HCT116 (cell line): ENCODE results near the gene LIN52. TPM values are rescaled to one million over a fixed set of nuclear protein-coding genes. Genes with fewer than 3 reads are reported as not detected.

Source experiments
- ATAC-seq: fragments of 200-7000 bp; cut with Tn5 transposase; 2 replicates; pipeline ENCODE4 v1.9.1; 2020; ENCODE audit warnings: mild to moderate bottlenecking, moderate library complexity
- BruUV-seq: library from RNA; stranded (reverse); fragments of 400-500 nt; replicated peaks from 2 replicates; lab custom pipeline; 2021; lab: Mats Ljungman, UMichigan
- CTCF ChIA-PET: fragments of 300-600 bp; sonication (Branson Sonifier 250); formaldehyde crosslinking; loops from one replicate; lab custom pipeline; 2021; ENCODE audit warnings: antibody characterized with exemption; lab: Charles Lee
- POLR2A ChIA-PET: fragments of 300-600, 350-600 bp; sonication (Branson Sonifier 250); formaldehyde crosslinking; loops from one replicate; lab custom pipeline; 2021; ENCODE audit warnings: antibody characterized with exemption; lab: Charles Lee
- RAD21 ChIA-PET, 2 experiments: fragments of 300-600 bp; sonication (Branson Sonifier 250); formaldehyde crosslinking; loops; one replicate each; lab custom pipeline; 2023; ENCODE audit warnings: low total read pairs in 2 of 2; ENCODE audit not compliant: uncharacterized antibody in 2 of 2, unreplicated experiment in 2 of 2, low non-redundant PET in 1 of 2; lab: Charles Lee
- DNase-seq: peaks from one replicate; pipeline ENCODE4 v3.0.0-alpha.2; 2010; ENCODE audit warnings: low read depth, low spot score
- H2AFZ ChIP-seq: fragments of 200-600 bp; shearing (Covaris generic), sonication (generic); 2 replicates; pipeline ENCODE4 v1.6.1; 2017; ENCODE audit warnings: low read depth, mixed run types, mixed read lengths, antibody characterized with exemption, low read length; ENCODE audit not compliant: poor library complexity, severe bottlenecking
- H3K27ac ChIP-seq: 2 replicates; pipeline ENCODE4 v1.5.1; 2012; ENCODE audit warnings: low read depth, low read length
- H3K27me3 ChIP-seq: fragments of 200-600 bp; sonication (generic); 2 replicates; pipeline ENCODE4 v1.6.1; 2016; ENCODE audit warnings: mixed run types, low read length, mixed read lengths; ENCODE audit not compliant: insufficient read depth
- H3K36me3 ChIP-seq, 2 experiments: fragments of 200-500 bp in 1 of 2; fragments of 200-600 bp in 1 of 2; sonication (Bioruptor generic) in 1 of 2; sonication (generic) in 1 of 2; 2 replicates each; pipeline versions ENCODE4 v1.5.1 to v1.6.1; 2014 to 2016; ENCODE audit warnings: low read length in 2 of 2, inconsistent platforms in 1 of 2, mixed read lengths in 1 of 2, mixed run types in 1 of 2; ENCODE audit not compliant: insufficient read depth in 2 of 2, control insufficient read depth in 1 of 2
- H3K4me1 ChIP-seq, 2 experiments: fragments of 200-600 bp in 1 of 2; sonication (generic) in 1 of 2; 2 replicates each; pipeline versions ENCODE4 v1.5.1 to v1.6.1; 2012 to 2017; ENCODE audit warnings: low read length in 2 of 2, inconsistent platforms in 1 of 2, mild to moderate bottlenecking in 1 of 2, mixed read lengths in 1 of 2, mixed run types in 1 of 2, moderate library complexity in 1 of 2; ENCODE audit not compliant: insufficient read depth in 2 of 2, control insufficient read depth in 1 of 2
- H3K4me2 ChIP-seq: fragments of 200-600 bp; sonication (generic); 2 replicates; pipeline ENCODE4 v1.6.1; 2017; ENCODE audit warnings: mixed run types, low read length, mixed read lengths
- H3K4me3 ChIP-seq, 2 experiments: fragments of 200-600 bp in 1 of 2; sonication (generic) in 1 of 2; replicated peaks in 1 of 2; 2 replicates each; pipeline ENCODE4 v1.5.1; 2011 to 2016; ENCODE audit warnings: low read length in 2 of 2, control low read depth in 1 of 2, low read depth in 1 of 2, mild to moderate bottlenecking in 1 of 2, mixed read lengths in 1 of 2, mixed run types in 1 of 2
- H3K79me2 ChIP-seq: fragments of 200-600 bp; sonication (generic); 2 replicates; pipeline ENCODE4 v1.6.1; 2017; ENCODE audit warnings: mild to moderate bottlenecking, mixed run types, low read length, moderate library complexity, mixed read lengths; ENCODE audit not compliant: insufficient read depth
- H3K9ac ChIP-seq: fragments of 200-600 bp; sonication (generic); 2 replicates; pipeline ENCODE4 v1.6.1; 2016; ENCODE audit warnings: low read length, mixed read lengths
- H3K9me2 ChIP-seq: fragments of 200-600 bp; sonication (generic), shearing (Covaris generic); 2 replicates; pipeline ENCODE4 v1.6.1; 2017; ENCODE audit warnings: mixed run types, mild to moderate bottlenecking, moderate library complexity; ENCODE audit not compliant: insufficient read depth
- H3K9me3 ChIP-seq, 2 experiments: fragments of 200-500 bp in 1 of 2; fragments of 200-600 bp in 1 of 2; sonication (Bioruptor generic) in 1 of 2; sonication (generic) in 1 of 2; 2 replicates each; pipeline ENCODE4 v1.6.1; 2014 to 2017; ENCODE audit warnings: low read length in 2 of 2, mixed read lengths in 2 of 2, inconsistent platforms in 1 of 2, low read depth in 1 of 2, mild to moderate bottlenecking in 1 of 2, mixed run types in 1 of 2, moderate library complexity in 1 of 2; ENCODE audit not compliant: control insufficient read depth in 1 of 2, insufficient read depth in 1 of 2
- H4K20me1 ChIP-seq: fragments of 200-600 bp; sonication (generic), shearing (Covaris generic); 2 replicates; pipeline ENCODE4 v1.6.1; 2017; ENCODE audit warnings: mixed run types, mild to moderate bottlenecking, moderate library complexity; ENCODE audit not compliant: insufficient read depth
- ATF3 ChIP-seq: IDR thresholded peaks from 2 replicates; pipeline ENCODE4 v1.6.1; 2012
- EGR1 ChIP-seq: IDR thresholded peaks from 2 replicates; pipeline ENCODE4 v1.6.1; 2012; ENCODE audit warnings: low read depth
- EZH2 ChIP-seq: fragments of 200-600 bp; sonication (generic); IDR thresholded peaks from 2 replicates; pipeline ENCODE4 v1.6.1; 2017; ENCODE audit warnings: antibody characterized with exemption, mixed run types
- FOSL1 ChIP-seq: IDR thresholded peaks from 2 replicates; pipeline ENCODE4 v1.6.1; 2012; ENCODE audit warnings: low read depth
- JUND ChIP-seq: IDR thresholded peaks from 2 replicates; pipeline ENCODE4 v1.6.1; 2012
- POLR2A ChIP-seq: IDR thresholded peaks from 2 replicates; pipeline ENCODE4 v1.7.0; 2011; ENCODE audit warnings: borderline replicate concordance; ENCODE audit not compliant: insufficient read depth, insufficient read length; ENCODE audit errors: extremely low read depth
- POLR2AphosphoS5 ChIP-seq: IDR thresholded peaks from 2 replicates; pipeline ENCODE4 v1.6.1; 2011; ENCODE audit warnings: mild to moderate bottlenecking, low read depth, low read length, moderate library complexity
- RAD21 ChIP-seq: IDR thresholded peaks from 2 replicates; pipeline ENCODE4 v1.6.1; 2012; ENCODE audit warnings: low read depth, mild to moderate bottlenecking
- REST ChIP-seq: IDR thresholded peaks from 2 replicates; pipeline ENCODE4 v1.6.1; 2012; ENCODE audit warnings: low read depth
- SP1 ChIP-seq: IDR thresholded peaks from 2 replicates; pipeline ENCODE4 v1.6.1; 2012; ENCODE audit warnings: low read depth
- SRF ChIP-seq: IDR thresholded peaks from 2 replicates; pipeline ENCODE4 v1.6.1; 2012; ENCODE audit warnings: low read depth
- TCF7L2 ChIP-seq: IDR thresholded peaks from 2 replicates; pipeline ENCODE4 v1.7.0; 2011; ENCODE audit warnings: borderline replicate concordance, inconsistent platforms; ENCODE audit not compliant: insufficient read depth, insufficient read length; ENCODE audit errors: extremely low read depth
- ZBTB33 ChIP-seq: IDR thresholded peaks from 2 replicates; pipeline ENCODE4 v1.6.1; 2011; ENCODE audit warnings: mild to moderate bottlenecking, low read length, moderate library complexity; ENCODE audit not compliant: insufficient replicate concordance; ENCODE audit errors: extremely low read depth
- ZFX ChIP-seq: fragments of 450-650 bp; IDR thresholded peaks from 2 replicates; pipeline ENCODE4 v1.6.1; 2017
- intact Hi-C: fragments of 100-400 bp; cut with micrococcal nuclease; formaldehyde crosslinking; loops from 2 replicates; pipeline ENCODE4 v1.10.0; 2022
- total RNA-seq: library from RNA; stranded (reverse); gene quantifications from one replicate; pipeline ENCODE4 v1.2.1, GENCODE V29; 2021; ENCODE audit not compliant: unreplicated experiment

Gene LIN52
- total RNA-seq, 1 experiment from 2014 or later = 9.6 TPM

GRCh38 chr14:74195623-74196022 lies 110.9 kb downstream of the LIN52 start:
- Histone ChIP-seq H3K79me2 (no peaks in the 10 kb centered on the region), H3K27me3 (no peaks in the 10 kb centered on the region), H3K9me2 (no peaks in the 10 kb centered on the region), H4K20me1 (no peaks in the 10 kb centered on the region)
- CTCF ChIA-PET = no interaction called here
- no peak for TF ChIP-seq FOSL1
- no peak for TF ChIP-seq POLR2AphosphoS5
- TF ChIP-seq EZH2 = no peak
- no peak for TF ChIP-seq SP1
- no peak for TF ChIP-seq RAD21
- TF ChIP-seq ATF3 = no peak
- no peak for TF ChIP-seq REST
- TF ChIP-seq ZBTB33 = no peak
- TF ChIP-seq SRF = no peak
- no peak for TF ChIP-seq POLR2A
- no peak for TF ChIP-seq ZFX
- no peak for TF ChIP-seq JUND
- no peak for TF ChIP-seq TCF7L2
- TF ChIP-seq EGR1 = no peak
- TF ChIP-seq, all 23 proteins: peak for 0
- no peaks in the 10 kb centered on the region for H3K4me1 ChIP-seq
- no TSS peak for BruUV-seq
- H3K9ac ChIP-seq = no peak overlapping the region
- POLR2A ChIA-PET = no interaction called here
- no peak for DNase-seq
- ATAC-seq = no peak
- no peak overlapping the region for H3K27ac ChIP-seq
- H3K4me2 ChIP-seq = no peak overlapping the region
- intact Hi-C loops = no loop called here
- H3K4me3 ChIP-seq = no peak overlapping the region
- H3K9me3 ChIP-seq = no peaks in the 10 kb centered on the region
- RAD21 ChIA-PET = no interaction called here
- H3K36me3 ChIP-seq = no peaks in the 10 kb centered on the region
- no peak overlapping the region for H2AFZ ChIP-seq
